Measurements from ENCODE around the gene P4HA3.

DNA sequence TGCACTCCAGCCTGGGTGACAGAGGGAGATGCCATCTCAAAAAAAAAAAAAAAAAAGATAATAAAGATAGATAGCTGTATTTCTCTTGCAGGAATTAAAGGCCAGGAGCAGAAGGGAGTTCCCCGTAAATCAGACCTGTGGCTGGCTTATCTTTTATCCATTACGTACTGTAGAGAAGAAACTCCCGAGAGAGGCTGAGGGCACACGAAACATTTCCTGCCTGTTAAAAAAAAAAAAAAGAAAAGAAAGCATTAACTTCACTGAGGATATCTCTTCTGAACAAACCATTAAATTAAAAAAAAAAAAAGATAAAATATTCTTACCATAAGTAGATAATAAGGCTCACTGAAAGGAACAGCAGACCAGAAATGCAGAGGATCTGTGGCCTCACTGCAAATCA is 22.5 kb downstream of the P4HA3 start:
- TF ChIP-seq TAF1 (IDR thresholded peaks at IDR 0.05; ENCODE audit: borderline replicate concordance, low read depth, low read length) (no peak), POLR2A (IDR thresholded peaks at IDR 0.05; ENCODE audit: low read depth, low read length) (no peak)
